Stimulated activated naive B cell treated with anti-CD40 and anti-IgM and Interleukin-4, amounts not matched to agents 10 μg/mL and 1 μg/mL and 100 μg/mL, for 72 hours (primary cell): Measurements from ENCODE around the gene BMPER.

Experiments
- ATAC-seq, 2 donors: fragments of 150-1000 bp; cut with Tn5 transposase; replicated peaks; 2 replicates each; pipeline ENCODE4 v1.10.0; 2021; ENCODE audit warnings: moderate library complexity in 1 of 2
- DNase-seq: peaks from one replicate; pipeline ENCODE4 v3.0.0; 2021
- H3K27ac Mint-ChIP-seq: one replicate; pipeline ENCODE4 v1.8.0; 2022; ENCODE audit warnings: mild to moderate bottlenecking, mixed read lengths
- H3K27me3 Mint-ChIP-seq, 2 donors: one replicate each; pipeline ENCODE4 v1.8.0; 2022; ENCODE audit warnings: mixed read lengths in 2 of 2
- H3K36me3 Mint-ChIP-seq, 2 donors: one replicate each; pipeline ENCODE4 v1.8.0; 2022; ENCODE audit warnings: mixed read lengths in 2 of 2, mild to moderate bottlenecking in 1 of 2
- H3K4me1 Mint-ChIP-seq, 2 donors: one replicate each; pipeline ENCODE4 v1.8.0; 2022; ENCODE audit warnings: mixed read lengths in 2 of 2, mild to moderate bottlenecking in 1 of 2
- H3K4me3 Mint-ChIP-seq, 2 donors: one replicate each; pipeline ENCODE4 v1.8.0; 2022; ENCODE audit warnings: mild to moderate bottlenecking in 2 of 2, mixed read lengths in 2 of 2, moderate library complexity in 1 of 2
- H3K9me3 Mint-ChIP-seq, 2 donors: one replicate each; pipeline ENCODE4 v1.8.0; 2022; ENCODE audit warnings: mixed read lengths in 2 of 2, mild to moderate bottlenecking in 1 of 2

BMPER gene

GRCh38 chr7:34026481-34027190 is 121.3 kb downstream of the BMPER start:
- DNase-seq, result no peak
- no peaks in the 10 kb centered on the region for H3K4me1 Mint-ChIP-seq
- no peak for ATAC-seq
- no peak overlapping the region for H3K27ac Mint-ChIP-seq
- peaks cover 4 to 8% of the 10 kb centered on the region in 2 donors for H3K9me3 Mint-ChIP-seq
- no peak overlapping the region for H3K4me3 Mint-ChIP-seq
- no peaks in the 10 kb centered on the region for H3K36me3 Mint-ChIP-seq
- H3K27me3 Mint-ChIP-seq, result no peaks in the 10 kb centered on the region

- Mint-ChIP-seq H3K4me3 (no peak overlapping the region), H3K4me1 (no peaks in the 10 kb centered on the region), H3K36me3 (no peaks in the 10 kb centered on the region), H3K27me3 (no peaks in the 10 kb centered on the region), H3K9me3 (peaks cover 4 to 5% of the 10 kb centered on the region in 2 donors), H3K27ac (no peak overlapping the region)
- no peak for DNase-seq
- ATAC-seq, result no peak
These were observed 125.8 kb downstream of the BMPER start for GRCh38 chr7:34031156-34031555.

- ATAC-seq, result no peak
- no peak for DNase-seq
- no peak overlapping the region for H3K4me3 Mint-ChIP-seq
- no peaks in the 10 kb centered on the region for H3K27me3 Mint-ChIP-seq
- H3K27ac Mint-ChIP-seq, result no peak overlapping the region
- peaks cover 0 to 1% of the 10 kb centered on the region in 2 donors for H3K9me3 Mint-ChIP-seq
- H3K36me3 Mint-ChIP-seq, result no peaks in the 10 kb centered on the region
- H3K4me1 Mint-ChIP-seq, result no peaks in the 10 kb centered on the region
These were observed 129.4 kb downstream of the BMPER start for GRCh38 chr7:34034728-34035127.

- no peak overlapping the region for H3K4me3 Mint-ChIP-seq
- no peaks in the 10 kb centered on the region for H3K27me3 Mint-ChIP-seq
- no peak overlapping the region for H3K27ac Mint-ChIP-seq
- no peaks in the 10 kb centered on the region for H3K4me1 Mint-ChIP-seq
- DNase-seq (no peak), ATAC-seq (no peak)
- H3K36me3 Mint-ChIP-seq, result no peaks in the 10 kb centered on the region
- peaks cover 0 to 1% of the 10 kb centered on the region in 2 donors for H3K9me3 Mint-ChIP-seq
These were observed 130.9 kb downstream of the BMPER start for GRCh38 chr7:34036051-34036920.

GRCh38 chr7:34036972-34037792 is 131.8 kb downstream of the BMPER start:
- Mint-ChIP-seq H3K27me3 (no peaks in the 10 kb centered on the region), H3K9me3 (peaks cover 0 to 1% of the 10 kb centered on the region in 2 donors), H3K36me3 (no peaks in the 10 kb centered on the region), H3K4me1 (no peaks in the 10 kb centered on the region), H3K27ac (no peak overlapping the region), H3K4me3 (no peak overlapping the region)
- DNase-seq, result no peak
- ATAC-seq, result no peak

GRCh38 chr7:34038816-34039470 is 133.6 kb downstream of the BMPER start:
- DNase-seq, result no peak
- H3K4me1 Mint-ChIP-seq, result no peaks in the 10 kb centered on the region
- H3K27ac Mint-ChIP-seq, result no peak overlapping the region
- H3K27me3 Mint-ChIP-seq, result no peaks in the 10 kb centered on the region
- no peaks in the 10 kb centered on the region for H3K36me3 Mint-ChIP-seq
- H3K4me3 Mint-ChIP-seq, result no peak overlapping the region
- H3K9me3 Mint-ChIP-seq, result no peaks in the 10 kb centered on the region
- ATAC-seq, result no peak

GRCh38 chr7:34041707-34042106 is 136.4 kb downstream of the BMPER start:
- Mint-ChIP-seq H3K4me1 (no peaks in the 10 kb centered on the region), H3K4me3 (no peak overlapping the region), H3K27me3 (no peaks in the 10 kb centered on the region), H3K36me3 (no peaks in the 10 kb centered on the region), H3K27ac (no peak overlapping the region), H3K9me3 (peaks cover 0 to 1% of the 10 kb centered on the region in 2 donors)
- no peak for ATAC-seq
- DNase-seq, result no peak

- H3K27me3 Mint-ChIP-seq, result no peaks in the 10 kb centered on the region
- ATAC-seq, result no peak
- no peak for DNase-seq
- H3K36me3 Mint-ChIP-seq, result no peaks in the 10 kb centered on the region
- no peaks in the 10 kb centered on the region for H3K4me1 Mint-ChIP-seq
- H3K9me3 Mint-ChIP-seq, result peaks cover 0 to 1% of the 10 kb centered on the region in 2 donors
- H3K27ac Mint-ChIP-seq, result no peak overlapping the region
- no peak overlapping the region for H3K4me3 Mint-ChIP-seq
These were observed 137.1 kb downstream of the BMPER start for GRCh38 chr7:34042406-34042805.

- no peak for DNase-seq
- Mint-ChIP-seq H3K9me3 (peaks cover 3 to 7% of the 10 kb centered on the region in 2 donors), H3K36me3 (no peaks in the 10 kb centered on the region), H3K27ac (no peak overlapping the region), H3K4me1 (no peaks in the 10 kb centered on the region), H3K27me3 (no peaks in the 10 kb centered on the region), H3K4me3 (no peak overlapping the region)
- ATAC-seq, result no peak
These were observed 138.3 kb downstream of the BMPER start for GRCh38 chr7:34043461-34044305.

- no peaks in the 10 kb centered on the region for H3K36me3 Mint-ChIP-seq
- H3K4me1 Mint-ChIP-seq, result no peaks in the 10 kb centered on the region
- no peaks in the 10 kb centered on the region for H3K27me3 Mint-ChIP-seq
- H3K4me3 Mint-ChIP-seq, result no peak overlapping the region
- H3K27ac Mint-ChIP-seq, result no peak overlapping the region
- peaks cover 3 to 7% of the 10 kb centered on the region in 2 donors for H3K9me3 Mint-ChIP-seq
- DNase-seq, result no peak
- no peak for ATAC-seq
These were observed 138.9 kb downstream of the BMPER start for GRCh38 chr7:34044306-34044643.

GRCh38 chr7:34044734-34045353 is 139.5 kb downstream of the BMPER start:
- no peak overlapping the region for H3K27ac Mint-ChIP-seq
- no peak overlapping the region for H3K4me3 Mint-ChIP-seq
- peaks cover 3 to 7% of the 10 kb centered on the region in 2 donors for H3K9me3 Mint-ChIP-seq
- ATAC-seq (no peak), DNase-seq (no peak)
- no peaks in the 10 kb centered on the region for H3K4me1 Mint-ChIP-seq
- no peaks in the 10 kb centered on the region for H3K36me3 Mint-ChIP-seq
- H3K27me3 Mint-ChIP-seq, result no peaks in the 10 kb centered on the region

GRCh38 chr7:34048445-34048844 is 143.1 kb downstream of the BMPER start:
- Mint-ChIP-seq H3K27ac (no peak overlapping the region), H3K4me1 (no peaks in the 10 kb centered on the region), H3K9me3 (peaks cover 3 to 7% of the 10 kb centered on the region in 2 donors), H3K27me3 (no peaks in the 10 kb centered on the region), H3K36me3 (no peaks in the 10 kb centered on the region), H3K4me3 (no peak overlapping the region)
- no peak for ATAC-seq
- DNase-seq, result no peak

- H3K27me3 Mint-ChIP-seq, result no peaks in the 10 kb centered on the region
- H3K27ac Mint-ChIP-seq, result no peak overlapping the region
- H3K4me1 Mint-ChIP-seq, result no peaks in the 10 kb centered on the region
These were observed 148.7 kb downstream of the BMPER start for GRCh38 chr7:34054075-34054474.

More at GRCh38 chr7:34054075-34054474, 148.7 kb downstream of the BMPER start:
- DNase-seq (no peak), ATAC-seq (no peak)
- Mint-ChIP-seq H3K36me3 (no peaks in the 10 kb centered on the region), H3K9me3 (no peaks in the 10 kb centered on the region), H3K4me3 (no peak overlapping the region)
